GM13977 (cell line): ENCODE measurements around the gene EEF1E1.
"Not testable (repeated sequence)": the region's sequence is repeated elsewhere in the genome, so short reads cannot be mapped to it uniquely, and the experiment has no call there.

Experiments
- DNase-seq: peaks from one replicate; pipeline ENCODE4 v3.0.0; 2012; ENCODE audit warnings: low spot score
- in situ Hi-C: fragments of 300-500 bp; cut with MboI; formaldehyde crosslinking; loops from one replicate; pipeline ENCODE4 v1.12.0; 2022; ENCODE audit warnings: low sequenced_read_pairs, low pct_unique_long_range_greater_than_20kb, mixed read lengths, inconsistent platforms; ENCODE audit not compliant: unreplicated experiment
- TF ChIP-seq, protein P1 (sequence below): IDR thresholded peaks from 2 replicates; pipeline ENCODE4 v1.5.1; 2012; ENCODE audit warnings: mild to moderate bottlenecking, control low read depth; ENCODE audit not compliant: insufficient read depth; ENCODE audit errors: extremely low read depth, missing control alignments

The EEF1E1 gene

DNA sequence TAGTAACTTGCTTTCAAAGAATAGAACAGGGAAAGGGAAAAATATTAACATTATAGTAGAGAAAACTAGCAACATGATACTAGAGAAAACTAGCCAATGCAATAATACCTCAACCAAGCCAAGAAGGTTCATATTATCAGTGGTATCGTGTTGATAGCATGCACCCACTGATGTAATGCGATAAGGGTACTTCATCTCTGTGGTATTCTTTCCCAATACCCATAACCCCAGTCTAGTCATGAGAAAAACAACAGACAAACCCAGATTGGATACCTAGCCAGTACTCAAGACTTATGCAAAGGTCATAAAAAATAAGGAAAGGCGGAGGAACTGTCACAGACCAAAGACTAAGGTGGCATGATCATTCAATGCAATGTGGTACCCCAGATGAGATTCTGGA is 59.1 kb downstream of the EEF1E1 start:
- in situ Hi-C loops, result loop anchor here (25.0 kb wide), 1 partner anchor 756 kb away; no protein-coding TSS in a partner anchor
- TF ChIP-seq, protein P1, sequence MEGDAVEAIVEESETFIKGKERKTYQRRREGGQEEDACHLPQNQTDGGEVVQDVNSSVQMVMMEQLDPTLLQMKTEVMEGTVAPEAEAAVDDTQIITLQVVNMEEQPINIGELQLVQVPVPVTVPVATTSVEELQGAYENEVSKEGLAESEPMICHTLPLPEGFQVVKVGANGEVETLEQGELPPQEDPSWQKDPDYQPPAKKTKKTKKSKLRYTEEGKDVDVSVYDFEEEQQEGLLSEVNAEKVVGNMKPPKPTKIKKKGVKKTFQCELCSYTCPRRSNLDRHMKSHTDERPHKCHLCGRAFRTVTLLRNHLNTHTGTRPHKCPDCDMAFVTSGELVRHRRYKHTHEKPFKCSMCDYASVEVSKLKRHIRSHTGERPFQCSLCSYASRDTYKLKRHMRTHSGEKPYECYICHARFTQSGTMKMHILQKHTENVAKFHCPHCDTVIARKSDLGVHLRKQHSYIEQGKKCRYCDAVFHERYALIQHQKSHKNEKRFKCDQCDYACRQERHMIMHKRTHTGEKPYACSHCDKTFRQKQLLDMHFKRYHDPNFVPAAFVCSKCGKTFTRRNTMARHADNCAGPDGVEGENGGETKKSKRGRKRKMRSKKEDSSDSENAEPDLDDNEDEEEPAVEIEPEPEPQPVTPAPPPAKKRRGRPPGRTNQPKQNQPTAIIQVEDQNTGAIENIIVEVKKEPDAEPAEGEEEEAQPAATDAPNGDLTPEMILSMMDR, result no peak
- DNase-seq, result no peak

DNA sequence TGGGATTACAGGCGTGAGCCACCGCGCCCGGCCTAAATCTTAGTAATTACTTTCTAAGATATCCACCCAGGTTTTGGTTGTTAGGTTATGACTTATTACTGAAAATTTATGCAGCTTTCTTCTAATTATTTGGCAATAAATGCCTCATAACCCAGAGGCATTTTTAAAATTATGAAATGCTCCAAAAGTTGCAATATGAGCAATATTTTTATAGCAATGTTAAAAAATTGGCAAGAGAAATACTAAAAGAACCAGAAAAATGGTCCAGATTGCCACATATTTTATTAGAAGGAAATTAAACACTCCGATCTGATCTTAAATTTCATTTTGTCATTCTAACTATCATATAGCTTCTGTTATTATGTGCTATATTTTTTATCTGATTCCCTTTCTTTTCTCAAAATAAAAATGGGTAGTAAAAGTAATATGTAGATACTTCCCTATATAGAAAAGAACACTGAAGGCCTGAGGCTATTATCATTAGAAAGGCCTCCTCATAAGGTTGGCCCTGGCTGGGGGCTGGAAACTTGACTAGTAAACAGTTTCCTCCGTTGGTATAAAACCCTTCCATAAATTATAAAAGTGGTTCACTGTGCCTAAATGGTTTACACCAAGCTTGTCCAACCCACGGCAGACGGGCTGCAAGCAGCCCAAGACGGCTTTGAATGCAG is 60.3 kb downstream of the EEF1E1 start:
- TF ChIP-seq, protein P1, result no peak
- in situ Hi-C loops, result loop anchor here (25.0 kb wide), 1 partner anchor 755 kb away; no protein-coding TSS in a partner anchor
- DNase-seq, result no peak

DNA sequence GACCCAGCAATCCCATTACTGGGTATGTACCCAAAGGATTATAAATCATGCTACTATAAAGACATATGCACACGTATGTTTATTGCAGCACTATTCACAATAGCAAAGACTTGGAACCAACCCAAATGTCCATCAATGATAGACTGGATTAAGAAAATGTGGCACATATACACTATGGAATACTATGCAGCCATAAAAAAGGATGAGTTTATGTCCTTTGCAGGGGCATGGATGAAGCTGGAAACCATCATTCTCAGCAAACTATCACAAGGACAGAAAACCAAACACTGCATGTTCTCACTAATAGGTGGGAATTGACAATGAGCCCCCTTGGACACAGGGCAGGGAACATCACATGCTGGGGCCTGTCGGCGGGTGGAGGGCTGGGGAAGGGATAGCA is 68.2 kb downstream of the EEF1E1 start:
- in situ Hi-C loops, result loop anchor here (25.0 kb wide), 1 partner anchor 747 kb away; no protein-coding TSS in a partner anchor
- not testable (repeated sequence) for DNase-seq

DNA sequence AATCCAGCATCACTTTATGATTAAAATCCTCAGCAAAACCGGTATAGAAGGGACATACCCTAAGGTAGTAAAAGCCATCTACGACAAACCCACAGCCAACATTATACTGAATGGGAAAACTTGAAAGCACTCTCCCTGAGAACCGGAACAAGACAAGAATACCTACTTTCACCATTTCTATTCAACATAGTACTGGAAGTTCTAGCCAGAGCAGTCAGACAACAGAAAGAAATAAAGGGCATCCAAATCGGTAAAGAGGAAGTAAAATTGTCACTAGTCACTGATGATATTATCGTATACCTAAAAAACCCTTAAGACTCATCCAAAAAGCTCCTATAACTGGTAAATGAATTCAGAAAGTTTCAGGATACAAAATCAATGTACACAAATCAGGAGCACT is 71.4 kb downstream of the EEF1E1 start:
- in situ Hi-C loops, result loop anchor here (25.0 kb wide), 1 partner anchor 744 kb away; no protein-coding TSS in a partner anchor
- DNase-seq, result no peak
- TF ChIP-seq, protein P1, result no peak
